ENCODE data around the gene ATG13. TPM values are rescaled to one million over a fixed set of nuclear protein-coding genes. Genes with fewer than 3 reads are reported as not detected.

ATG13 gene
- total RNA-seq, 1 experiment from 2014 or later, result 75.1 TPM

GRCh38 chr11:46722566-46723358 is 105.4 kb downstream of the ATG13 start:
- Mint-ChIP-seq H3K4me1 (ENCODE audit: insufficient read depth, unreplicated experiment) (no peaks in the 10 kb centered on the region), H3K9me3 (ENCODE audit: unreplicated experiment) (no peaks in the 10 kb centered on the region), H3K36me3 (ENCODE audit: insufficient read depth, unreplicated experiment) (no peaks in the 10 kb centered on the region), H3K27ac (ENCODE audit: low read depth, unreplicated experiment) (no peak overlapping the region), H3K4me3 (ENCODE audit: unreplicated experiment) (no peak overlapping the region), H3K27me3 (ENCODE audit: insufficient read depth, unreplicated experiment) (no peaks in the 10 kb centered on the region)
- ChIA-PET CTCF (no interaction called here), POLR2A (no interaction called here)
- intact Hi-C loops (cut with micrococcal nuclease), result no loop called here
- no peak for DNase-seq (ENCODE audit: unreplicated experiment)
- no TSS peak for BruUV-seq (replicated peaks)
- TF ChIP-seq, protein P1, sequence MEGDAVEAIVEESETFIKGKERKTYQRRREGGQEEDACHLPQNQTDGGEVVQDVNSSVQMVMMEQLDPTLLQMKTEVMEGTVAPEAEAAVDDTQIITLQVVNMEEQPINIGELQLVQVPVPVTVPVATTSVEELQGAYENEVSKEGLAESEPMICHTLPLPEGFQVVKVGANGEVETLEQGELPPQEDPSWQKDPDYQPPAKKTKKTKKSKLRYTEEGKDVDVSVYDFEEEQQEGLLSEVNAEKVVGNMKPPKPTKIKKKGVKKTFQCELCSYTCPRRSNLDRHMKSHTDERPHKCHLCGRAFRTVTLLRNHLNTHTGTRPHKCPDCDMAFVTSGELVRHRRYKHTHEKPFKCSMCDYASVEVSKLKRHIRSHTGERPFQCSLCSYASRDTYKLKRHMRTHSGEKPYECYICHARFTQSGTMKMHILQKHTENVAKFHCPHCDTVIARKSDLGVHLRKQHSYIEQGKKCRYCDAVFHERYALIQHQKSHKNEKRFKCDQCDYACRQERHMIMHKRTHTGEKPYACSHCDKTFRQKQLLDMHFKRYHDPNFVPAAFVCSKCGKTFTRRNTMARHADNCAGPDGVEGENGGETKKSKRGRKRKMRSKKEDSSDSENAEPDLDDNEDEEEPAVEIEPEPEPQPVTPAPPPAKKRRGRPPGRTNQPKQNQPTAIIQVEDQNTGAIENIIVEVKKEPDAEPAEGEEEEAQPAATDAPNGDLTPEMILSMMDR (IDR thresholded peaks at IDR 0.05; ENCODE audit: unreplicated experiment), result no peak

GRCh38 chr11:46723359-46723680 is 106.0 kb downstream of the ATG13 start:
- ChIA-PET CTCF (no interaction called here), POLR2A (no interaction called here)
- H3K27ac Mint-ChIP-seq (ENCODE audit: low read depth, unreplicated experiment), result no peak overlapping the region
- DNase-seq (ENCODE audit: unreplicated experiment), result no peak
- no peaks in the 10 kb centered on the region for H3K27me3 Mint-ChIP-seq (ENCODE audit: insufficient read depth, unreplicated experiment)
- no TSS peak for BruUV-seq (replicated peaks)
- no peaks in the 10 kb centered on the region for H3K4me1 Mint-ChIP-seq (ENCODE audit: insufficient read depth, unreplicated experiment)
- H3K36me3 Mint-ChIP-seq (ENCODE audit: insufficient read depth, unreplicated experiment), result no peaks in the 10 kb centered on the region
- intact Hi-C loops (cut with micrococcal nuclease), result no loop called here
- TF ChIP-seq, protein P1 (IDR thresholded peaks at IDR 0.05; ENCODE audit: unreplicated experiment), result no peak
- H3K4me3 Mint-ChIP-seq (ENCODE audit: unreplicated experiment), result no peak overlapping the region
- H3K9me3 Mint-ChIP-seq (ENCODE audit: unreplicated experiment), result no peaks in the 10 kb centered on the region

DNA sequence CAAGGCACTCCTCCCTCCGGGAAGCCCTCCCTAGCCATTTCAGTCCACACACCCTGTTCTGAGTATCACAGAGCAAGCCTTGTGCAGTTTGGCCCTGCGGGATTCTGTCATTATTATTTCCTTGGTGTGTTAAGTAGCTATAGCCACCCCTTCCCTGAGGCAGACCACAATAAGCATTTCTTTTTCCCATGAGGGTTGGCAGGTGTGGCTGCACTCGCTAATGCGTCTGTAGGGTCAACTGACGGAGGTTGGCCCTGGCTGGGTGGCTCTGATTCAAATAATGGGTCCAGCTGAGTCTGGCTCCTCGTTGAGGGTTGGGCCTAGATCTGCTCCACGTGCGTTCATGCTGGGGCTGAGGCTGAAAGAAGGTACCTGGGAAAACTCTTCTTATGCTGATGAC is 106.7 kb downstream of the ATG13 start:
- Mint-ChIP-seq H3K36me3 (ENCODE audit: insufficient read depth, unreplicated experiment) (no peaks in the 10 kb centered on the region), H3K9me3 (ENCODE audit: unreplicated experiment) (no peaks in the 10 kb centered on the region), H3K27me3 (ENCODE audit: insufficient read depth, unreplicated experiment) (no peaks in the 10 kb centered on the region), H3K27ac (ENCODE audit: low read depth, unreplicated experiment) (no peak overlapping the region), H3K4me1 (ENCODE audit: insufficient read depth, unreplicated experiment) (no peaks in the 10 kb centered on the region), H3K4me3 (ENCODE audit: unreplicated experiment) (no peak overlapping the region)
- no peak for DNase-seq (ENCODE audit: unreplicated experiment)
- intact Hi-C loops (cut with micrococcal nuclease), result no loop called here
- POLR2A ChIA-PET, result no interaction called here
- CTCF ChIA-PET, result no interaction called here
- BruUV-seq (replicated peaks), result no TSS peak
- TF ChIP-seq, protein P1 (IDR thresholded peaks at IDR 0.05; ENCODE audit: unreplicated experiment), result no peak

Other genes starting within 250 kb of the ATG13 start
- 0.49 and 1.8 TPM in 2 replicates for gene MDK, start 235.9 kb upstream of the ATG13 start, total RNA-seq (2022)
- gene CHRM4, start 225.8 kb upstream of the ATG13 start, total RNA-seq (2022), result not detected in 2 replicates
- 19.6 and 28.5 TPM in 2 replicates for gene AMBRA1, start 23.5 kb upstream of the ATG13 start, total RNA-seq (2022)
- 6.8 and 8.5 TPM in 2 replicates for gene HARBI1, start 326 bp upstream of the ATG13 start, total RNA-seq (2022)
- 61.0 and 63.6 TPM in 2 replicates for gene ARHGAP1, start 83.1 kb downstream of the ATG13 start, total RNA-seq (2022)
- 14.5 and 15.3 TPM in 2 replicates for gene ZNF408, start 83.5 kb downstream of the ATG13 start, total RNA-seq (2022)
- gene F2, start 101.7 kb downstream of the ATG13 start, total RNA-seq (2022), result not detected in 2 replicates
- gene CKAP5, start 228.7 kb downstream of the ATG13 start, total RNA-seq (2022), result 170 and 193 TPM in 2 replicates